ENCODE data around the gene MRPL44. TPM values are rescaled to one million over a fixed set of nuclear protein-coding genes. Genes with fewer than 3 reads are reported as not detected.

MRPL44 gene
- total RNA-seq, 2 donors from 2014 or later = 21.8 to 43.7 TPM

DNA sequence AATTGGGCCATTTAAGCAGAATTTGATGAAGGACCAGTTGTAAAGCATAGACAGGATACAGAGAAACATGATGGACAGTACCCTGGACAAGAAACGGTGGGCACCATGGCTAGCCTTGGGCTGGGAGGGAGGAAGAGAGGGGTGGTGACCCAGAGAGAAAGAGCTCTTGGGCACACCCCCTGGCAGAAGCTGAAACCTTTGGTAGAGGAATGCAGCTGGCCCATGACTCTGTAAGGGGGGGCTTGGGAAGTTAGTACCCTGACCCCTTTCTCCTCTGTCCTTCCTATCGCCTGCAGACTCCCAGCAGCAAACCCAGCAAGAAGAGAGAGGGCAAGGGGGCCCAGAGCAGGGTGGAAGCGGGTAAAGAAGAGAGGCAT is 32.6 kb downstream of the MRPL44 start:
- peaks cover 0 to 4% of the 10 kb centered on the region in 2 donors for H3K4me1 ChIP-seq
- H3K27me3 ChIP-seq = no peaks in the 10 kb centered on the region
- H3K36me3 ChIP-seq = no peaks in the 10 kb centered on the region
- no peak for DNase-seq (ENCODE audit: low spot score)
- H3K9me3 ChIP-seq = no peaks in the 10 kb centered on the region
- H3K4me3 ChIP-seq = no peak overlapping the region
- TF ChIP-seq, protein P1, sequence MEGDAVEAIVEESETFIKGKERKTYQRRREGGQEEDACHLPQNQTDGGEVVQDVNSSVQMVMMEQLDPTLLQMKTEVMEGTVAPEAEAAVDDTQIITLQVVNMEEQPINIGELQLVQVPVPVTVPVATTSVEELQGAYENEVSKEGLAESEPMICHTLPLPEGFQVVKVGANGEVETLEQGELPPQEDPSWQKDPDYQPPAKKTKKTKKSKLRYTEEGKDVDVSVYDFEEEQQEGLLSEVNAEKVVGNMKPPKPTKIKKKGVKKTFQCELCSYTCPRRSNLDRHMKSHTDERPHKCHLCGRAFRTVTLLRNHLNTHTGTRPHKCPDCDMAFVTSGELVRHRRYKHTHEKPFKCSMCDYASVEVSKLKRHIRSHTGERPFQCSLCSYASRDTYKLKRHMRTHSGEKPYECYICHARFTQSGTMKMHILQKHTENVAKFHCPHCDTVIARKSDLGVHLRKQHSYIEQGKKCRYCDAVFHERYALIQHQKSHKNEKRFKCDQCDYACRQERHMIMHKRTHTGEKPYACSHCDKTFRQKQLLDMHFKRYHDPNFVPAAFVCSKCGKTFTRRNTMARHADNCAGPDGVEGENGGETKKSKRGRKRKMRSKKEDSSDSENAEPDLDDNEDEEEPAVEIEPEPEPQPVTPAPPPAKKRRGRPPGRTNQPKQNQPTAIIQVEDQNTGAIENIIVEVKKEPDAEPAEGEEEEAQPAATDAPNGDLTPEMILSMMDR (IDR thresholded peaks at IDR 0.05) = no peak
- H3K27ac ChIP-seq = no peak overlapping the region

DNA sequence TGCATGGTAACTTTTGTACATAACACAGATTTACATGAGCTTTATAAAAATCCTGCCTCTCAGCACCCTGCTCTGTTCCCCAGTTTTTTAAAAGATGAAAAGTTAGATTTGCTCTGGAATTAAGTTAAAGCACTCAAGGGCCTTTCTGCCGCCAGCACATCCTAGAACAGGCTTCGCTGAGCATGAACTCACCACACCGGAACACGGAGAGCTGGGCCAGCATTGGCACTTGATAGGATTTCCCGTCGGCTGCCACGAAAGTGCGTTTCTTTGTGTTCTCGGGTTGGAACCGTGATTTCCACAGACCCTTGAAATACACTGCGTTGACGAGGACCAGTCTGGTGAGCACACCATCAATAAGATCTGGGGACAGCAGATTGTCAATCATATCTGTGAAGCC is 34.3 kb downstream of the MRPL44 start:
- Histone ChIP-seq H3K4me3 (no peak overlapping the region), H3K4me1 (peaks cover 0 to 4% of the 10 kb centered on the region in 2 donors), H3K36me3 (no peaks in the 10 kb centered on the region), H3K9me3 (no peaks in the 10 kb centered on the region), H3K27ac (no peak overlapping the region), H3K27me3 (no peaks in the 10 kb centered on the region)
- TF ChIP-seq, protein P1 (IDR thresholded peaks at IDR 0.05) = no peak
- no peak for DNase-seq (ENCODE audit: low spot score)

DNA sequence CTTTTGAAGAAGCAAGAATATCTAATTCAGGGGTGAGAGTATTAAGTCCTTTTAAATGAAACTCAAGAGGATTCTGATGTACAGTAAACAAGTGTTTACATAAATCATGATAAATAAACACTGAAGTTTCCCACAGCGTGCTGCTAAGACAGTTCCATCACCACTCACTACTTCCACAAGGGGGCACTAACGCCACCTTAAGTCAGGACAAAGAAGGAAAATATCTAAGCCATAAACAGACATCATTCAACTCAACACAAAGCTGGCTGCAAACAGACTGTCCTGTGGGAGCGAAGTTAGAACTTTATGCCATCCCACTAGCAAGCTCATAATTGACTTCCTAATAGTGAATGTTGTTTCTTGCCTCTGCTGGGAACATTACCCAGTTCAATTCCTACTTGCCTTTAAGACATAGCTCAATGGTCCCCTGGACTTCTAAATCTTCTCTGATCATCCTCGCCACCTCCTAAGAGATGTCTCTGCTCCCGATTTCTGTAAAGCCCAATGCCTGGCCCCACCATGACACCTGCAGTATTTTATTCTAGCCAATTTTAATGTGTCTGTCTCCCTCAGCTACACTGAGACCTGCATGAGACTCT is 36.5 kb downstream of the MRPL44 start:
- Histone ChIP-seq H3K27ac (no peak overlapping the region), H3K4me1 (peaks cover 0 to 4% of the 10 kb centered on the region in 2 donors), H3K4me3 (no peak overlapping the region), H3K27me3 (no peaks in the 10 kb centered on the region), H3K36me3 (no peaks in the 10 kb centered on the region), H3K9me3 (no peaks in the 10 kb centered on the region)
- TF ChIP-seq, protein P1 (IDR thresholded peaks at IDR 0.05) = peak; percentile 60 to 82
- peak; percentile 80 for DNase-seq (ENCODE audit: low spot score)

DNA sequence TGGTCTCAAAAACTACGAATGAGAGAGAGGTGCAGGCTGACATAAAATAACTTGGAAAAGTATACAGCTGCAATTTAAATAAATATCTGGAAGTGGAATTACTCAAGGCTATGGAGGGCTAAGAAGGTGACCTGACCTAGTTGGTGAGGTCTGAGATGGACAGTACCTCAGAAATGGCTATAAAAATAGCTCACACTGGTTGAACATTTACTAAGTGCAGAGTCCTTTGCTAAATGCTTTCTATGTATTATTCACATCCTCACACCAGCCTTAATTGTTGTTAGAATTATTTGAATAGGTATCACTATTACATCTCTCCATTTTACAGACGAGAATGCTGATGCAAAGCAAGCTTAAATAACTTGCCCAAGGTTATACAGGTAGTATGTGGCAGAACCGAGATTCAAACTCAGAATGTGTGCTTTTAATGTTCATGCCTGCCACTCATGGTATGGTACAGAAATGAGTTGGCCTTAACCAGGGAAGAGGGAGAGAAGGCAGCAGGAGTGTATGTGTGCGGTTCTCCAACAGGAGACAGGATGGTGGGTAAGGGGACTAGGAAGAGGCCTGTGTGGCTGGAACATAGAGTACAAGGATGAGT is 37.4 kb downstream of the MRPL44 start:
- DNase-seq (ENCODE audit: low spot score) = no peak
- no peak overlapping the region for H3K27ac ChIP-seq
- peaks cover 0 to 4% of the 10 kb centered on the region in 2 donors for H3K4me1 ChIP-seq
- H3K9me3 ChIP-seq = no peaks in the 10 kb centered on the region
- no peaks in the 10 kb centered on the region for H3K27me3 ChIP-seq
- TF ChIP-seq, protein P1 (IDR thresholded peaks at IDR 0.05) = no peak
- no peaks in the 10 kb centered on the region for H3K36me3 ChIP-seq
- no peak overlapping the region for H3K4me3 ChIP-seq

DNA sequence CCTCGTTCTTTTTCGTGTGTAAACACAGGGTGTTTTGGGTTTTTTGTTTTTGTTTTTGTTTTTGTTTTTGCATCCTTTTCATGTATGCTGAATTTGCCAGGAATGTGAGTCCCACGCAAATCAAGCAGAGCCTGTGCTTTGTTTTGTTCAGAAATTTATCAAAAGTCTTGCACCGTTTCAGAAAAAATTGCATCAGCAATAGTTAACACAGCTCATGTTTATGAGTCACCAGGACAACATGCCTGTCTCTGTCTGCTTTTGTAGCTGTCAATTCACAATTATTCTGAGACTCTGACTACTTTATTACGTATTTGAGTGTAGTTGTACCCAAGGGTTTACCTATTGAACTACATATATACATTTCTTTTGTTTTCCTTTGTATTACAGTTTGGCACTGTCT is 38.3 kb downstream of the MRPL44 start:
- no peaks in the 10 kb centered on the region for H3K36me3 ChIP-seq
- peaks cover 0 to 4% of the 10 kb centered on the region in 2 donors for H3K4me1 ChIP-seq
- H3K9me3 ChIP-seq = no peaks in the 10 kb centered on the region
- H3K27me3 ChIP-seq = no peaks in the 10 kb centered on the region
- no peak for DNase-seq (ENCODE audit: low spot score)
- TF ChIP-seq, protein P1 (IDR thresholded peaks at IDR 0.05) = no peak
- no peak overlapping the region for H3K27ac ChIP-seq
- H3K4me3 ChIP-seq = no peak overlapping the region

DNA sequence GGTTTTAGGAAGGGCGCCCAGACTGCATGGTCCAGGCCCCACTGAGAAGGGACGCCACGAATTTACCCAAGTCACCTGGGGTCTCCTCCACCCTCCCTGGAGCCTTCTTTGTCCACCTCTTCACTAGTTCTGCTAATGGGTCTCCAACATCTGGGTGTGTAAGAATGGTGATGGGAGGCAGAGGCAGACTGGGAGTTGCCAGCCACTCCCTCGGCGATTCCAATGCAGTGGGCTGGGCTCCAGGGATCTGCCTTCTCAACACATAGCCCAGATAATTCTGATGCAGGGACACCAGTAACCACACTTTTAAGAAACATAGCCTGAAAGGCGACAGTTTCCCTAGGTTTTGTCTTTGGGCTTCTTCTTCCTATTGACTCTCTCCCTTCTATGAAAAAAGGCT is 39.1 kb downstream of the MRPL44 start:
- Histone ChIP-seq H3K4me1 (peaks cover 0 to 4% of the 10 kb centered on the region in 2 donors), H3K27me3 (no peaks in the 10 kb centered on the region), H3K4me3 (no peak overlapping the region), H3K27ac (no peak overlapping the region), H3K36me3 (no peaks in the 10 kb centered on the region), H3K9me3 (no peaks in the 10 kb centered on the region)
- TF ChIP-seq, protein P1 (IDR thresholded peaks at IDR 0.05) = no peak
- no peak for DNase-seq (ENCODE audit: low spot score)
